ENCODE data around the gene UBE4A.

DNA sequence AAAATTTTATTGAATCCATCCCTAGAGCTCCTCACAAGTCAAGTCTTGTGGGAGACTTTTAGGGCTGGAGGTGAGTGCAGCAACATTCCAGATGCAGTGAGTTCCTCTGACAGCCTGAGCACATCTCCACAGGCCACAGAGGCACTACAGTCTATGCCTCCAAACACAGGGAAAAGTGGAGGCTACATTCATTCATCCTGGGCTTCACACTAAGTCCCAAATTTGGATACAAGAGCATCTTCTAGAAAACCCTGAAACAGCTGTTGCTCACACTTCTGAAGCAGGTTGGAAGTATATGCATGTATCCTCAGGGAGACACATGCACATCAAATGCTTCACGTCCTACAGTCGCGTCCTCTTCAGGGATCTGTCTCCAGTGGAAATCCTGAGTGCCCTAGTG is 18.1 kb upstream of the UBE4A start:
- no peak for TF ChIP-seq CTCF (IDR thresholded peaks at IDR 0.05)
- no peak for TF ChIP-seq POLR2A (IDR thresholded peaks at IDR 0.05)

Data from lower leg skin (tissue), 3 donors.